ENCODE measurements around the gene DRAM1. TPM values are rescaled to one million over a fixed set of nuclear protein-coding genes. Genes with fewer than 3 reads are reported as not detected.
"Not testable (repeated sequence)": the region's sequence is repeated elsewhere in the genome, so short reads cannot be mapped to it uniquely, and the experiment has no call there.

Gene DRAM1
- polyA plus RNA-seq (ENCODE audit: insufficient read length in 10 of 10): 1 to 10 TPM; 2.7 to 4.6 (median 4.3) TPM
- long read RNA-seq, donor 1: 0 reads
- long read RNA-seq, donor 2, partial matches to known transcripts: 18 of 34 reads
- long read RNA-seq, donor 2, other reads (novel, unspliced or antisense): 16 of 34 reads
- long read RNA-seq, donor 3: 0 reads
- long read RNA-seq, donor 4, partial matches to known transcripts: 0 of 11 reads
- long read RNA-seq, donor 4, other reads (novel, unspliced or antisense): 11 of 11 reads
- long read RNA-seq, donor 5, partial matches to known transcripts: 9 of 29 reads
- long read RNA-seq, donor 5, other reads (novel, unspliced or antisense): 18 of 29 reads
- long read RNA-seq, donor 6, partial matches to known transcripts: 0 of 1 reads
- long read RNA-seq, donor 6, other reads (novel, unspliced or antisense): 0 of 1 reads
- long read RNA-seq, donor 7: 0 reads
- long read RNA-seq, donor 8, partial matches to known transcripts: 0 of 2 reads
- long read RNA-seq, donor 8, other reads (novel, unspliced or antisense): 0 of 2 reads
- long read RNA-seq, donor 9: 0 reads

GRCh38 chr12:101876861-101877805 is at the start of gene DRAM1:
TSS of gene DRAM1 (plus strand) at chr12:101877580. CDS start at chr12:101877790, 210 bp downstream.
- DNase-seq: peak; percentile 81 to 95 (median 87)

GRCh38 chr12:101828463-101829196 is 48.8 kb upstream of the DRAM1 start:
- DNase-seq: no peak

GRCh38 chr12:101829639-101830366 is 47.6 kb upstream of the DRAM1 start:
- DNase-seq: peak in 2 of 3 donors; percentile 20 to 66

- peak; percentile 90 to 96 (median 93) for DNase-seq
These were observed 46.7 kb upstream of the DRAM1 start, which contains the start of gene GNPTAB for GRCh38 chr12:101830367-101831325. TSS of gene GNPTAB (minus strand) at chr12:101830959. CDS start at chr12:101830675, 284 bp downstream.

GRCh38 chr12:101832030-101832429 is 45.4 kb upstream of the DRAM1 start:
- no peak for DNase-seq

- DNase-seq: no peak
These were observed 38.6 kb upstream of the DRAM1 start for GRCh38 chr12:101838628-101839323.

- peak; percentile 42 to 62 (median 56) for DNase-seq
These were observed 37.8 kb upstream of the DRAM1 start for GRCh38 chr12:101839324-101840283.

GRCh38 chr12:101841069-101841468 is 36.3 kb upstream of the DRAM1 start:
- DNase-seq: no peak

- no peak for DNase-seq
These were observed 32.2 kb upstream of the DRAM1 start for GRCh38 chr12:101845137-101845711.

- DNase-seq: no peak
These were observed 30.1 kb upstream of the DRAM1 start for GRCh38 chr12:101847325-101847724.

- DNase-seq: no peak
These were observed 27.2 kb upstream of the DRAM1 start for GRCh38 chr12:101850199-101850598.

- no peak for DNase-seq
These were observed 24.4 kb upstream of the DRAM1 start for GRCh38 chr12:101852998-101853397.

GRCh38 chr12:101854747-101855146 is 22.6 kb upstream of the DRAM1 start:
- DNase-seq: no peak

GRCh38 chr12:101855364-101855884 is 22.0 kb upstream of the DRAM1 start:
- peak in 1 of 3 donors; percentile 43 for DNase-seq

- DNase-seq: no peak
These were observed 21.4 kb upstream of the DRAM1 start for GRCh38 chr12:101855976-101856375.

- DNase-seq: not testable (repeated sequence)
These were observed 20.8 kb upstream of the DRAM1 start for GRCh38 chr12:101856614-101857013.

GRCh38 chr12:101857043-101857558 is 20.3 kb upstream of the DRAM1 start:
- peak; percentile 9 to 74 (median 53) for DNase-seq

Data from muscle of back (tissue), 13 donors.